Endodermal cell (in vitro differentiated cells): ENCODE results near the gene CSTA. TPM values are rescaled to one million over a fixed set of nuclear protein-coding genes. Genes with fewer than 3 reads are reported as not detected.

Experiments
- DNase-seq: peaks from one replicate; pipeline ENCODE4 v3.0.0-alpha.2; 2017
- H3K27ac ChIP-seq: 2 replicates; pipeline ENCODE4 v1.5.1; 2013; ENCODE audit warnings: mild to moderate bottlenecking, low read depth, low read length, moderate library complexity
- H3K27me3 ChIP-seq: 2 replicates; pipeline ENCODE4 v1.6.1; 2013; ENCODE audit warnings: mild to moderate bottlenecking, low read length, moderate library complexity; ENCODE audit not compliant: insufficient read depth, control insufficient read depth, poor library complexity, severe bottlenecking
- H3K36me3 ChIP-seq: 2 replicates; pipeline ENCODE4 v1.7.0; 2013; ENCODE audit warnings: mild to moderate bottlenecking, low read length, moderate library complexity; ENCODE audit not compliant: control insufficient read depth, insufficient read depth
- H3K4me1 ChIP-seq: one replicate; pipeline ENCODE4 v1.7.0; 2013; ENCODE audit warnings: low read length; ENCODE audit not compliant: control insufficient read depth, insufficient read depth
- H3K4me3 ChIP-seq: 2 replicates; pipeline ENCODE4 v1.5.1; 2013; ENCODE audit warnings: mild to moderate bottlenecking, low read length, moderate library complexity
- H3K9ac ChIP-seq: 2 replicates; pipeline ENCODE4 v1.6.1; 2013; ENCODE audit warnings: mild to moderate bottlenecking, low read length, moderate library complexity; ENCODE audit not compliant: poor library complexity, severe bottlenecking; ENCODE audit errors: extremely low read depth
- H3K9me3 ChIP-seq: 2 replicates; pipeline ENCODE4 v1.6.1; 2013; ENCODE audit warnings: mild to moderate bottlenecking, low read length, moderate library complexity; ENCODE audit not compliant: control insufficient read depth
- H3K27ac Mint-ChIP-seq: 2 replicates; pipeline ENCODE4 v1.8.0; 2020; ENCODE audit warnings: mixed read lengths
- H3K27me3 Mint-ChIP-seq: 2 replicates; pipeline ENCODE4 v1.8.0; 2021; ENCODE audit warnings: mild to moderate bottlenecking, mixed read lengths; ENCODE audit not compliant: insufficient read depth
- H3K36me3 Mint-ChIP-seq: 2 replicates; pipeline ENCODE4 v1.8.0; 2020; ENCODE audit warnings: low read depth, mixed read lengths
- H3K4me1 Mint-ChIP-seq: 2 replicates; pipeline ENCODE4 v1.8.0; 2020; ENCODE audit warnings: mixed read lengths
- H3K4me3 Mint-ChIP-seq: 2 replicates; pipeline ENCODE4 v1.8.0; 2020; ENCODE audit warnings: mild to moderate bottlenecking, moderate library complexity, mixed read lengths
- H3K9me3 Mint-ChIP-seq: 2 replicates; pipeline ENCODE4 v1.8.0; 2020; ENCODE audit warnings: mild to moderate bottlenecking, mixed read lengths
- CTCF ChIP-seq: fragments of 200-600 bp; sonication (generic); conservative IDR thresholded peaks from 2 replicates; pipeline ENCODE4 v1.5.0; 2021; ENCODE audit warnings: antibody characterized with exemption, mild to moderate bottlenecking
- WGBS, 2 experiments: methylation state at CpG; one replicate each; pipeline versions ENCODE4 v1.1.5 to v1.1.7; 2013; ENCODE audit warnings: missing lambda C conversion rate in 2 of 2, mixed read lengths in 1 of 2; ENCODE audit not compliant: insufficient coverage in 1 of 2, insufficient read length in 1 of 2; 5-methylcytosine and 5-hydroxymethylcytosine counted together
- total RNA-seq, 2 donors: library from RNA; stranded (reverse); fragmentation: NEBNext Ultra II Directional in 1 of 2; extraction: Animal tissue kit (Norgen Biotek cat#: 25700) in 1 of 2; gene quantifications; 2 replicates in 1 of 2; 3 replicates in 1 of 2; pipeline ENCODE4 v1.2.1, GENCODE V29; 2021

The CSTA gene
- total RNA-seq, 2 donors from 2014 or later = not detected

GRCh38 chr3:122356402-122356801 lies 31.4 kb downstream of the CSTA start:
- Histone ChIP-seq H3K4me3 (no peak overlapping the region), H3K36me3 (peaks cover 15% of the 10 kb centered on the region), H3K9me3 (no peaks in the 10 kb centered on the region), H3K27ac (no peak overlapping the region), H3K27me3 (no peaks in the 10 kb centered on the region), H3K9ac (no peak overlapping the region), H3K4me1 (no peaks in the 10 kb centered on the region)
- Mint-ChIP-seq H3K4me3 (no peak overlapping the region), H3K9me3 (no peaks in the 10 kb centered on the region), H3K27ac (no peak overlapping the region), H3K4me1 (no peaks in the 10 kb centered on the region), H3K27me3 (peaks cover 9% of the 10 kb centered on the region), H3K36me3 (peaks cover 14% of the 10 kb centered on the region)
- peak; percentile 83 for DNase-seq
- peak; percentile 80 for TF ChIP-seq CTCF
- 80 to 89% methylated on average over 1 to 4 of the region's 4 CpGs for WGBS, 2 experiments

- no peak overlapping the region for H3K27ac Mint-ChIP-seq
- H3K4me3 ChIP-seq = no peak overlapping the region
- peaks cover 9% of the 10 kb centered on the region for H3K27me3 Mint-ChIP-seq
- TF ChIP-seq CTCF = no peak
- no peak for DNase-seq
- H3K27ac ChIP-seq = no peak overlapping the region
- no peaks in the 10 kb centered on the region for H3K27me3 ChIP-seq
- H3K9me3 Mint-ChIP-seq = no peaks in the 10 kb centered on the region
- H3K4me1 Mint-ChIP-seq = peaks cover 11% of the 10 kb centered on the region
- 83 to 84% methylated on average over 1 to 2 of the region's 2 CpGs for WGBS, 2 experiments
- no peaks in the 10 kb centered on the region for H3K4me1 ChIP-seq
- H3K9me3 ChIP-seq = no peaks in the 10 kb centered on the region
- H3K36me3 ChIP-seq = peaks cover 22% of the 10 kb centered on the region
- H3K4me3 Mint-ChIP-seq = no peak overlapping the region
- H3K9ac ChIP-seq = no peak overlapping the region
- H3K36me3 Mint-ChIP-seq = peaks cover 20% of the 10 kb centered on the region
Observed at GRCh38 chr3:122357828-122358702, 33.0 kb downstream of the CSTA start.

GRCh38 chr3:122358703-122359032 lies 33.6 kb downstream of the CSTA start:
- Mint-ChIP-seq H3K4me1 (peaks cover 17% of the 10 kb centered on the region), H3K27ac (no peak overlapping the region)
- H3K27ac ChIP-seq = no peak overlapping the region

More at GRCh38 chr3:122358703-122359032, 33.6 kb downstream of the CSTA start:
- peaks cover 22% of the 10 kb centered on the region for H3K36me3 ChIP-seq
- no peak for TF ChIP-seq CTCF
- no peaks in the 10 kb centered on the region for H3K9me3 Mint-ChIP-seq
- peaks cover 25% of the 10 kb centered on the region for H3K36me3 Mint-ChIP-seq
- H3K27me3 Mint-ChIP-seq = peaks cover 5% of the 10 kb centered on the region
- no peaks in the 10 kb centered on the region for H3K9me3 ChIP-seq
- H3K4me1 ChIP-seq = no peaks in the 10 kb centered on the region
- H3K4me3 Mint-ChIP-seq = no peak overlapping the region
- H3K9ac ChIP-seq = no peak overlapping the region
- H3K4me3 ChIP-seq = no peak overlapping the region
- H3K27me3 ChIP-seq = no peaks in the 10 kb centered on the region
- WGBS, 2 experiments = 90 to 95% methylated on average over 2 of the region's 2 CpGs
- DNase-seq = no peak
